Non-pigmented ciliary epithelial cell (primary cell): ENCODE results near the gene VILL.
"Not testable (repeated sequence)": the region's sequence is repeated elsewhere in the genome, so short reads cannot be mapped to it uniquely, and the experiment has no call there.

Experiments used
- DNase-seq: peaks from one replicate; pipeline ENCODE4 v3.0.0-alpha.2; 2010; ENCODE audit warnings: low read depth

VILL gene

DNA sequence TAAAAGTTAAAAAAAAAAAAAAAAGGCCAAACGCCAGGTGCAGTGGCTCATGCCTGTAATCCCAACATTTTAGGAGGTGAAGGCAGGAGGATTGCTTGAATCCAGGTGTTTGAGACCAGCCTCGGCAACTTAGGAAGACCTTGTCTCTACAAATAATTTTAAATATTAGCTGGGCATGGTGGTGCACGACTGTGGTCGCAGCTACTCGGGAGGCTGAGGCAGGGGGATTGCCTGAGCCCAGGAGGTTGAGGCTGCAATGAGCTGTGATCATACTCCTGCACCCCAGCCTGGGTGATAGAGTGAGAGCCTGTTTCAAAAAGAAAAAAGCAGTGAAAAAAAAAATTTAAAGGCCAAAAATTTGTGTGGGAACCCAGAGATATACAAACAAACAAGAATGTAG lies 45.7 kb downstream of the VILL start:
- no peak for DNase-seq

DNA sequence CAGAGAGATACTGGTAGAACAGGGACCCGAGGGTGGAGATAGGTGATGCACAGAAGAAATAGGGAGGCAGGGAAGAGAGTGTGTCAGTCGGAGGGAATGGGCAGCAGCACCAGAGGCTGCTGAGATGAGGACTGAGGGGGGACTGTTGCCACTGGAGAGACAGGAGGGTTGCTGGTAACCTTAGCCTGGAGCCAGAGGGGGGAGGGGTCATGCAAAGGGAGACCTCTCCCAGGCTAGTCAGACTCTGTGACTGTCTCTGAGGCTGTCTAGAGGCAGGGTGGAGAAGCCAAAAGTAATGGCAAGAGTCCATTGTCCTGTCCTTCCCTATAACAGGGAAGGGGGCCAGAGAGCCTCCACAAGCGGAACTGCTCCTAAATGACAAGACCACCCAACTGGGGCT lies 46.3 kb downstream of the VILL start:
- no peak for DNase-seq

DNA sequence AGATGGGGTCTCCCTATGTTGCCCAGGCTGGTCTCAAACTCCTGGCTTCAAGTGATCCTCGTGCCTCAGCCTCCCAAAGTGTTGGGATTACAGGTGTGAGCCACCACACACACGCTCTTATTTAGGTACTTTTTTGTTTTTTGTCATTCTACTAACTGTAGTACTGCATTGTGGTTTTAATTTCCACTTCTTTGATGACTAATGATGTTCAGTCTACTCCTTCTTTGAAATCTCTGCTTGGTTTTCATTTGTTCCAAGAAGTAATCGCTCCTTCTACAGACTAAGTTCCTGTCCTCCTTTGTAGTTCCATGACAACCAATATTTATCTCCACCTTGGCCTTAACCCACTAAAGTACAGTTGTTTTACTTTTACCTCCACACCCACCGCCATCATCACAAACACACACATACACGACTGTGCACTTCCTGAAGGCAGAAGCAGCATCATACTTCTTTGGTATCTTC lies 47.9 kb downstream of the VILL start:
- DNase-seq = no peak

DNA sequence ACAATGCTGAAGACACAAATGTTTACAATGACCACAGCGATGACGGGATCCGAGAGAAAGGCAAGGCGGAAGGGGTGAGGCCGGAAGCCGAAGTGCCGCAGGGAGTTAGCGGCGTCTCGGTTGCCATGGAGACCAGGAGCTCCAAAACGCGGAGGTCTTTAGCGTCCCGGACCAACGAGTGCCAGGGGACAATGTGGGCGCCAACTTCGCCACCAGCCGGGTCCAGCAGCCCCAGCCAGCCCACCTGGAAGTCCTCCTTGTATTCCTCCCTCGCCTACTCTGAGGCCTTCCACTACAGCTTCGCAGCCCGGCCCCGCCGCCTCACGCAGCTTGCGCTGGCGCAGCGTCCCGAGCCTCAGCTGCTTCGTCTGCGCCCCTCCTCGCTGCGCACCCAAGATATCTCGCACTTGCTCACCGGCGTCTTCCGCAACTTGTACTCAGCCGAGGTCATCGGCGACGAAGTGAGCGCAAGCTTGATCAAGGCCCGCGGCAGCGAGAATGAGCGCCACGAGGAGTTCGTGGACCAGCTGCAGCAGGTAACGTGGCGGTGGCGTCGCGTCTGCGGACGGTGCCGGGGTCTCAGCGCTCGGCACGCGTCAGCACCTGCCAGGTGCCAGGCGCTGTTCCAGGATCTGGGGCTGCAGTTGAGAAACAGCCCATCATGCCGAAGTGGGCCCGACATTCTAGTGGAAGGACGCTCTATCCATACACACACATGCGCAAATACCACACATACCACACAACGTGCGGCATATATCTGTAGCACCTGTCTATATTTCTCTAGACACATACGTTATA lies 48.7 kb downstream of the VILL start, which contains the start of gene DLEC1:
TSS of gene DLEC1 (plus strand) at position 108 of the 798 bp plus-strand sequence. CDS start at position 126, 18 bp downstream.
- no peak for DNase-seq

DNA sequence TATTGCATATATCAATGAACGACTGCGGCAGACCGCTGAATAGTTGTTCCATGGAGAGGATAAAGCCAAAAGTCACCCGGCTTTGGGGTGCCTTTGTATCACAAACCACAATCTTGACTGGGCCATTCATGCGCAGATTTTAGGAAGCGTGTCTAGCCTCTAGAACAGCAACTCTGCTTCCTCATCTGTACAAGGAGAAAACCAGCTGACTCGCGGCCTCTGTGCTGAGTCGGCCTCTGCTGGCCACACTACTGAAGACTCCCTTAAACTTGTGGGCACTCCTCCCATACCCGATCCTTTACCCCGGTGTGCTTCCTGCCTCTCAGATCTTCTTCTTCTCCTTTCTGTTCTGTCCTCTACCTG lies 49.3 kb downstream of the VILL start:
- DNase-seq = no peak

DNA sequence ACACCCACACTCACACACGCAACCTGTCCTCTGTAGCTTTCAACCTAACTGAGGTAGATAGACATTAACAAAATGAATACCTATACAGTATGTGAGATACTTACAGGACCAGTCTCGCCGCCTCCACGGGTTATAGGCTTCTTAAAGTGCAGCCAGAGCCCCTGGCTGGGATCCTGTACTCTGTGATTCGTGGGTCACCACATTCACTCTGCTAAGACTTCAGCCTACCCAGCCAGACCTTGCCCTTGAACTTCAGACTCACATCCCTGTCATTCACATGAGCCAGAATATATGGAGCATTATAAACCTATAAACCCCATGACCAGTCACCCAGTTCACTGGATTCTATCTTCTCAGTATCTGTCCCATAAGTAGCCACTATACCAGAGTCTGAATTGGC lies 49.8 kb downstream of the VILL start:
- no peak for DNase-seq

DNA sequence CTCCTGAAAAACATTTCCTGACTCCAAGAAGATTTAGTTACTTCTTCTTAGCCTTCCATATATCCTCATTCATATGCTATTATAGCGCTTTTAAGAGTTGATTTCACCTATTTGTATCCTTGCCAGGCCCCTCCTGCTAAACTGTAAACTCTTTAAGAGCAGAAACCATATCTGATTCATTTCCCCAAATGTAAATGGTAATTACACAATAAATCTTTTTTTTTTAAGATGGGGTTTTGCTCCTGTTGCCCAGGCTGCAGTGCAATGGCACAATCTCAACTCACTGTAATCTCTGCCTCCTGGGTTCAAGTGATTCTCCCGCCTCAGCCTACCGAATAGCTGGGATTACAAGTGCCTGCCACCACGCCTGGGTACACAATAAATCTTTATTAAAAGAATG lies 52.9 kb downstream of the VILL start:
- no peak for DNase-seq

DNA sequence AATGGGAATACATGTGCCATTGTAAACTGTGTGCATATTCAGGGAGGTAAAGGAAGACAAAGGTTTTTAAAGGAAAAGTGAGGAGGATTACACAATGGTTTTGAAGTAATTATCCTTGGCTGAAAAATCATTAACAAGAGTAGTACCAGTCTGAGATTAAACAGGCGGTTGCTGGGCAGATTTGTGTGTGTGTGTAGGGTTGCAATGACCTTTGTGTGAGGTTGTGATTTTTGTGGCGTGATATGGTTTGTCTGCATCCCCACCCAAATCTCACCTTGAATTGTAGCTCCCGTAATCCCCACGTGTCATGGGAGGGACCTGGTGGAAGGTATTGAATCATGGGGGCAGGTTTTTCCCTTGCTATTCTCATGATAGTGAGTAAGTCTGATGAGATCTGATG lies 55.4 kb downstream of the VILL start:
- no peak for DNase-seq

DNA sequence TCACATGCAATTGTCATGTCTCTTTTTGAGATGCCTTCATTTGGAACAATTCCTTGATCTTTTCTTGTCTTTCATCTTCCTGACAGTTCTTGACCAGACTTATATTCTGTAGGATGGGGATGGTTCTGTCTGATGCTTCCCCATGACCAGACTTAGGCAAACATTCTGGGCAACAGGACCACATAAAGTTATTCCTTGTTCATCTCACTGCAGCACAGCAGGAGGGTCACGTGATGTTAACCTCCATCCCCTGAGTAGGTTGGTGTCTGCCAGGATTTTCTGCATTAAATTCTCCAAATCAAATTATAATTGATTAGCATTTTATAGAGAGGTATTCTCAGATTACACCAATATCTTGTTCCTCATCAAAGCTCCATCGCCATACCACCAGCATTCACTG lies 56.2 kb downstream of the VILL start:
- DNase-seq = no peak

DNA sequence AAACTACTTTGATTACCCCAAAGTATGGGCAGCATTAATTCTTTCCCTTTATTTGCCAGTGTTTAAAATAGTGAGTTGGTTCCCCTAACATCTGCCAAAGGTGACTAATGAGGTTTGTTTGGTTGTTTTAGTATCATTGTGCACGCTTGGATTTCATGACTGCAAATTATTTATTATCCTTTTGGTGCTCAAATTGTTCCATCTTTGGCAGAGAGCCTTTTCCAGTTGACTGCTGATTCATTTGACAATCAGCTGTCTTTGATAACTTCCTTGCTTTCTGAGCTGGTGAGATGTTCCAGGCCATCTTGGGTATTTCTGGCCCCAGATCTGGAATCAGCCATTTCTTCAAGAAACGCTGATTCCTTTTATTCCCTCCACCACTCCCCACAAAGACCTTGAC lies 57.3 kb downstream of the VILL start:
- no peak for DNase-seq

DNA sequence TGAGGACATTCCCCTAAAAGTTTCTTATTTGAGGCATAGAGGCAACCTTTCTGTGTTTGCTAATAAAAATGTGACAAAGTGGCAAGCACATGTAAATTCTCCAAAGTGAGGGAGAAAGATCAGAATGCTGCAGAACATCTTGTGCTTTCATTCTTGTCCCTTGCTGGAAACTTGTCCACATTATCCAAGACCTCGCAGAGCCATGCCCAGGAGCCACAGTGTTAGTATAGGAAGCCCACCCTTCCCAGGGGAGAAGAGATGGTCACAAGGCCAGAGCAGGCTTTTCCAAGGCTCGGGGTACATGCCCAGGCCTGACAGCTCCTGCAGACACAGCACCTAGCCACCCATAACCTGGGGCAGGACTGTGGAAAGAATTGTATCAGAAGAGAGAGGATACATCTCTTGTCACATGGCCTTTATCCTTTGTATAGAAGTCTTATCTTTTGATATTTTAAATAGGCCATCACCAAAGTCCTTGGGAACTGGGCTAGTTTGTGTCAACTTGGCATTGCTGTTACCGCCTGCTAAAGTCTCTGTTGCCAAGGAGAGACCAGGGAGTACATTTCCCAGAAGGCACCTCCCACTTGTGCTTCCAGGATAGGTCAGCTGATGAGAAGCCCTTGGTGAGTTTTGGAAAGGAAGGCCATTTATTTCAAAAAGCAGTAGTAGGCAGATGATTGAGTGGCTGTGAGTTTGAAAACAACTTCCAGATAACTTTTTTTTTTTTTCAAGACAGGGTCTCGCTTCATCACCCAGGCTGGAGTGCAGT lies 59.0 kb downstream of the VILL start:
- DNase-seq = no peak

DNA sequence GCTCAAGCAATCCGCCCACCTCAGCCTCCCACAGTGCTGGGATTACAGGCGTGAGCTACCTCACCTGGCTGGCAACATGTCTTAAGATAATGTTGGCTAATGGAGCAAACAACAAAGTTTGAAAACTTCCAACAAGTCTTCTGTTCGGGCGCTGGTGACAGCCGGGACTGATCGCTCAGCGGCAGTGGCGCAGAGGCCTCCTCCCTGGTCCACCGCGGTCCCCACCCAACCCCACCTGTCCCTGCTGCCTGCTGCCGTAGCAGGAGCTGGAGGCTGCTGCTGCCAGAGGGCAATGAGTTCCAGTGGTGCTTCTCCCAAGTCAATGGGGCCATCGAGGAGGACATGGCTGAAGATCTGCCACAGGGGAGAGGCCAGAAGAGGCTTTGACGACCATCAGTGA lies 60.5 kb downstream of the VILL start:
- no peak for DNase-seq

DNA sequence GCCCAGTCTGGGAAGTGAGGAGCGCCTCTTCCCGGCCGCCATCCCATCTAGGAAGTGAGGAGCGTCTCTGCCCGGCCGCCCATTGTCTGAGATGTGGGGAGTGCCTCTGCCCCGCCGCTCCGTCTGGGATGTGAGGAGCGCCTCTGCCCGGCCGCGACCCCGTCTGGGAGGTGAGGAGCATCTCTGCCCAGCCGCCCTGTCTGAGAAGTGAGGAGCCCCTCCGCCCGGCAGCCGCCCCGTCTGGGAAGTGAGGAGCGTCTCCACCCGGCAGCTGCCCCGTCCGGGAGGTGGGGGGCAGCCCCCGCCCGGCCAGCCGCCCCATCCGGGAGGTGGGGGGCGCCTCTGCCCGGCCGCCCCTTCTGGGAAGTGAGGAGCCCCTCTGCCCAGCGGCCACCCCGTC lies 62.7 kb downstream of the VILL start:
- not testable (repeated sequence) for DNase-seq

DNA sequence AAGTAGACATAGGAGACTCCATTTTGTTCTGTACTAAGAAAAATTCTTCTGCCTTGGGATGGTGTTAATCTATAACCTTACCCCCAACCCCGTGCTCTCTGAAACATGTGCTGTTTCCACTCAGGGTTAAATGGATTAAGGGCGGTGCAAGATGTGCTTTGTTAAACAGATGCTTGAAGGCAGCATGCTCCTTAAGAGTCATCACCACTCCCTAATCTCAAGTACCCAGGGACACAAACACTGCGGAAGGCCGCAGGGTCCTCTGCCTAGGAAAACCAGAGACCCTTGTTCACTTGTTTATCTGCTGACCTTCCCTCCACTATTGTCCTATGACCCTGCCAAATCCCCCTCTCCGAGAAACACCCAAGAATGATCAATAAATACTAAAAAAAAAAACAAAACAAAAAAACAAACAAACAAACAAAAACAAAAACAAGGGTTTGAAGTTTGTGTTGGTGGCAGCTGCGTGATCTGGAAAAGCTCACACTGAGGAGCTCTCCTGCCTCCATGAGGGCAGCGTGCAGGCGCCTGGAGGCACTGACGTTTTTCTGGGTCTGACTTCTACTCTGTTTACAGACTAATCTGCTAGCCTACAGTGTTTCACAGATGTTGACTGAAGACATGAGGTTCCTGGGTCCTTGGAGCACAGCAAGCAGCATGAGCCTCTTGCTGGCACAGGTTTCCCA lies 63.4 kb downstream of the VILL start:
- DNase-seq = not testable (repeated sequence)

DNA sequence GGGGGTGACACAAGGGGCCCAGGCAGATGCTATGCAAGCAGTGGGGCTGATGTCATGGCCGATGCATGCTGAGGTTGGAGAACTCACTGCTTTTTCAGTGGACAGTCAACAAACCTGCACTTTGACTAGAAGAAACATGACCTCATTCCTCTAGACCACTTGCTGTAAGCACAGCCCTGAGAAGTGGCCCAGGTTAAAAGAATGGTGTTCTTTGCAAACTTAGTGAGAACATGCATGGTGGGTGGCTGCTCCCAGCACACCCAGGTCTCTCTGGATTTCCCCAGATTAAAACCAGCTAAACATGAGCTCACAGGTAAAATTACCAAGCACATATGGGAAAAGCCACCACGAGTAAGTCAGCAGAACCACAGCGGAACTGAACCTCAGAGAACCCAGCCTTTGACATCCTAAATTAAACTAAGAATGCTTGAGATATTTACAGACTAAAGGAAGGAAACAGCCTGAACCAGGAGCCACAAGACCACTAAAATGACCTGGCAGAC lies 64.0 kb downstream of the VILL start:
- no peak for DNase-seq
